K562 (cell line): ENCODE results near the gene BBS1. TPM values are rescaled to one million over a fixed set of nuclear protein-coding genes. Genes with fewer than 3 reads are reported as not detected.

Source experiments
- CBFA2T3 ChIP-seq: fragments of 450-650 bp; IDR thresholded peaks from 2 replicates; pipeline ENCODE4 v1.6.1; 2017
- GABPB1 ChIP-seq: sonication (generic); formaldehyde crosslinking; IDR thresholded peaks from 2 replicates; pipeline ENCODE4 v1.8.0; 2022; ENCODE audit warnings: mild to moderate bottlenecking, missing genetic modification reagents
- MGA ChIP-seq: fragments of 450-650 bp; IDR thresholded peaks from 2 replicates; pipeline ENCODE4 v1.6.1; 2016; ENCODE audit warnings: mild to moderate bottlenecking, moderate library complexity
- NUFIP1 ChIP-seq: fragments of 450-650 bp; IDR thresholded peaks from 2 replicates; pipeline ENCODE4 v1.6.1; 2018; ENCODE audit not compliant: partially characterized antibody
- SIN3A ChIP-seq, 2 experiments: fragments of 150-350 bp in 1 of 2; IDR thresholded peaks; 2 replicates each; pipeline ENCODE4 v1.6.1; 2011 to 2016; ENCODE audit warnings: borderline replicate concordance in 2 of 2, low read depth in 2 of 2, low read length in 2 of 2, mild to moderate bottlenecking in 2 of 2, moderate library complexity in 2 of 2; ENCODE audit not compliant: control insufficient read depth in 1 of 2
- TAL1 ChIP-seq: fragments of 450-650 bp; IDR thresholded peaks from 2 replicates; pipeline ENCODE4 v1.6.1; 2016; ENCODE audit warnings: mild to moderate bottlenecking
- TBL1XR1 ChIP-seq, 2 experiments: IDR thresholded peaks; 2 replicates each; pipeline ENCODE4 v1.6.1; 2012; ENCODE audit warnings: improper control_type of control experiment in 2 of 2, low read length in 2 of 2, mild to moderate bottlenecking in 1 of 2
- TEAD1 ChIP-seq, 2 experiments: fragments of 450-650 bp in 1 of 2; sonication (generic) in 1 of 2; formaldehyde crosslinking; IDR thresholded peaks; 2 replicates each; pipeline versions ENCODE4 v1.4.0 to v1.8.0; 2020 to 2022; ENCODE audit warnings: mild to moderate bottlenecking in 2 of 2, missing genetic modification reagents in 1 of 2
- TRIM28 ChIP-seq: fragments of 450-650 bp; IDR thresholded peaks from 2 replicates; pipeline ENCODE4 v1.6.1; 2017
- ZNF507 ChIP-seq: conservative IDR thresholded peaks from 2 replicates; pipeline ENCODE4 v1.6.1; 2017; ENCODE audit warnings: missing genetic modification characterization, missing compliant biosample characterization
- polyA plus RNA-seq, 8 experiments: library from polyadenylated mRNA; depleted of rRNA in 4 of 8; stranded (reverse) in 5 of 8; unstranded in 3 of 8; fragments of >200 nt; fragmentation: Nextera tagmentation in 2 of 8; fragmentation: Illumina TruSeq in 1 of 8; extraction: Ambion mirVana in 2 of 8; extraction: Trizol in 1 of 8; gene quantifications; 2 replicates each; pipeline versions ENCODE4 v1.2.1 to v1.2.3, GENCODE V29; 2011 to 2014; ENCODE audit warnings: inconsistent platforms in 1 of 8, missing spikeins in 1 of 8
- total RNA-seq, 7 experiments: library from RNA; depleted of rRNA in 6 of 7; stranded (reverse); fragments of >200 nt in 6 of 7; fragmentation: Illumina TruSeq in 2 of 7; extraction: Trizol in 2 of 7; gene quantifications; 2 replicates each; pipeline versions ENCODE4 v1.2.1 to v1.2.3, GENCODE V29; 2011 to 2021; ENCODE audit warnings: low replicate concordance in 1 of 7
- TF ChIP-seq, protein P1 (sequence below): fragments of 200-800 bp; sonication (Bioruptor generic); IDR thresholded peaks from 2 replicates; pipeline ENCODE4 v1.6.1; 2017; ENCODE audit warnings: missing genetic modification characterization, missing compliant biosample characterization
- TF ChIP-seq, protein P2 (sequence below): sonication (generic); formaldehyde crosslinking; IDR thresholded peaks from 2 replicates; pipeline ENCODE4 v1.9.0; 2022; ENCODE audit warnings: mild to moderate bottlenecking, missing genetic modification reagents

BBS1 gene
- total and polyA plus RNA-seq, 9 of the 15 experiments (the other 6 are each of a cell fraction or from before 2014, with no cell fraction given), result 9.0 to 19.8 (median 12.1) TPM

- TF ChIP-seq MGA, result no peak
- peak in 1 of 2 experiments; percentile 62; a peak in 1 of 4 replicates for TF ChIP-seq TBL1XR1 (IDR thresholded peaks at IDR 0.05; ENCODE audit: low read length in 2 of 2)
- TF ChIP-seq TEAD1 (CRISPR knock-in tag; IDR thresholded peaks at IDR 0.05), result peak; percentile 28 to 82; a peak in 2 of 4 replicates
- peak; percentile 82 to 91; a peak in 3 of 4 replicates for TF ChIP-seq SIN3A (IDR thresholded peaks at IDR 0.05; ENCODE audit: borderline replicate concordance in 2 of 2, control insufficient read depth in 1 of 2, low read depth in 2 of 2, low read length in 2 of 2)
- TF ChIP-seq, protein P1, sequence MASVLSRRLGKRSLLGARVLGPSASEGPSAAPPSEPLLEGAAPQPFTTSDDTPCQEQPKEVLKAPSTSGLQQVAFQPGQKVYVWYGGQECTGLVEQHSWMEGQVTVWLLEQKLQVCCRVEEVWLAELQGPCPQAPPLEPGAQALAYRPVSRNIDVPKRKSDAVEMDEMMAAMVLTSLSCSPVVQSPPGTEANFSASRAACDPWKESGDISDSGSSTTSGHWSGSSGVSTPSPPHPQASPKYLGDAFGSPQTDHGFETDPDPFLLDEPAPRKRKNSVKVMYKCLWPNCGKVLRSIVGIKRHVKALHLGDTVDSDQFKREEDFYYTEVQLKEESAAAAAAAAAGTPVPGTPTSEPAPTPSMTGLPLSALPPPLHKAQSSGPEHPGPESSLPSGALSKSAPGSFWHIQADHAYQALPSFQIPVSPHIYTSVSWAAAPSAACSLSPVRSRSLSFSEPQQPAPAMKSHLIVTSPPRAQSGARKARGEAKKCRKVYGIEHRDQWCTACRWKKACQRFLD (CRISPR knock-in tag), result 0 out of 2 replicates have a peak, but pooled peaks have one; percentile 40
- TF ChIP-seq CBFA2T3, result no peak
- TF ChIP-seq TRIM28, result peak; percentile 57; the same call in 1 of the 2 replicates
- TF ChIP-seq ZNF507 (tag), result no peak
- TF ChIP-seq, protein P2, sequence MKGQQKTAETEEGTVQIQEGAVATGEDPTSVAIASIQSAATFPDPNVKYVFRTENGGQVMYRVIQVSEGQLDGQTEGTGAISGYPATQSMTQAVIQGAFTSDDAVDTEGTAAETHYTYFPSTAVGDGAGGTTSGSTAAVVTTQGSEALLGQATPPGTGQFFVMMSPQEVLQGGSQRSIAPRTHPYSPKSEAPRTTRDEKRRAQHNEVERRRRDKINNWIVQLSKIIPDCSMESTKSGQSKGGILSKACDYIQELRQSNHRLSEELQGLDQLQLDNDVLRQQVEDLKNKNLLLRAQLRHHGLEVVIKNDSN (CRISPR knock-in tag), result peak; percentile 29; the same call in 1 of the 2 replicates
- no peak for TF ChIP-seq NUFIP1
- TF ChIP-seq GABPB1, result peak; percentile 96
- peak; percentile 8; the same call in 1 of the 2 replicates for TF ChIP-seq TAL1
These were observed at the start of gene BBS1 (continued) for GRCh38 chr11:66510271-66510989.
